K562 (cell line): ENCODE data around the gene DDX54. TPM values are rescaled to one million over a fixed set of nuclear protein-coding genes. Genes with fewer than 3 reads are reported as not detected.

Experiments
- ASH1L ChIP-seq: fragments of 450-650 bp; IDR thresholded peaks from 2 replicates; pipeline ENCODE4 v1.6.1; 2018; ENCODE audit warnings: borderline replicate concordance, mild to moderate bottlenecking, low read depth; ENCODE audit not compliant: partially characterized antibody
- CTBP1 ChIP-seq: fragments of 450-650 bp; IDR thresholded peaks from 2 replicates; pipeline ENCODE4 v1.6.1; 2016; ENCODE audit warnings: borderline replicate concordance
- GATAD2B ChIP-seq: fragments of 450-650 bp; IDR thresholded peaks from 2 replicates; pipeline ENCODE4 v1.6.1; 2017; ENCODE audit warnings: mild to moderate bottlenecking, borderline replicate concordance
- MYC ChIP-seq, 2 experiments: fragments of 250-450 bp in 1 of 2; sonication (Bioruptor Pico) in 1 of 2; IDR thresholded peaks; 2 replicates each; pipeline versions ENCODE4 v1.5.1 to v1.6.1; 2012 to 2021; ENCODE audit warnings: low read depth in 2 of 2, borderline replicate concordance in 1 of 2, improper control_type of control experiment in 1 of 2, low read length in 1 of 2, mild to moderate bottlenecking in 1 of 2, moderate library complexity in 1 of 2
- NELFE ChIP-seq: IDR thresholded peaks from 2 replicates; pipeline ENCODE4 v1.6.1; 2011; ENCODE audit warnings: mild to moderate bottlenecking; ENCODE audit not compliant: insufficient read depth, insufficient read length
- PCBP2 ChIP-seq: fragments of 200-400 bp; formaldehyde crosslinking; IDR thresholded peaks from 2 replicates; pipeline ENCODE4 v1.6.1; 2018; ENCODE audit warnings: low read length, low read depth, mild to moderate bottlenecking, moderate library complexity; ENCODE audit not compliant: poor library complexity, severe bottlenecking
- RCOR1 ChIP-seq, 2 experiments: IDR thresholded peaks; 2 replicates each; pipeline ENCODE4 v1.6.1; 2012; ENCODE audit warnings: low read depth in 2 of 2, low read length in 2 of 2, borderline replicate concordance in 1 of 2, improper control_type of control experiment in 1 of 2
- TCF3 ChIP-seq: sonication (generic); formaldehyde crosslinking; IDR thresholded peaks from 2 replicates; pipeline ENCODE4 v1.4.0; 2020; ENCODE audit warnings: mild to moderate bottlenecking, missing genetic modification reagents
- ZBTB1 ChIP-seq: sonication (generic); formaldehyde crosslinking; IDR thresholded peaks from 2 replicates; pipeline ENCODE4 v1.8.1; 2023; ENCODE audit warnings: missing genetic modification reagents, low read depth, mild to moderate bottlenecking, borderline replicate concordance
- ZNF175 ChIP-seq: fragments of 200-800 bp; sonication (Bioruptor generic); IDR thresholded peaks from 2 replicates; pipeline ENCODE4 v1.6.1; 2016; ENCODE audit warnings: low read depth, mild to moderate bottlenecking, missing genetic modification characterization, missing compliant biosample characterization
- ZNF263 ChIP-seq: sonication (generic); formaldehyde crosslinking; IDR thresholded peaks from 2 replicates; pipeline ENCODE4 v1.8.0; 2022; ENCODE audit warnings: mild to moderate bottlenecking, missing genetic modification reagents, borderline replicate concordance
- ZNF764 ChIP-seq: fragments of 250-450 bp; sonication (Bioruptor Pico); IDR thresholded peaks from 2 replicates; pipeline ENCODE4 v1.4.0; 2020; ENCODE audit warnings: low read depth, mild to moderate bottlenecking, moderate library complexity
- polyA plus RNA-seq, 8 experiments: library from polyadenylated mRNA; depleted of rRNA in 4 of 8; stranded (reverse) in 5 of 8; unstranded in 3 of 8; fragments of >200 nt; fragmentation: Nextera tagmentation in 2 of 8; fragmentation: Illumina TruSeq in 1 of 8; extraction: Ambion mirVana in 2 of 8; extraction: Trizol in 1 of 8; gene quantifications; 2 replicates each; pipeline versions ENCODE4 v1.2.1 to v1.2.3, GENCODE V29; 2011 to 2014; ENCODE audit warnings: inconsistent platforms in 1 of 8, missing spikeins in 1 of 8
- total RNA-seq, 7 experiments: library from RNA; depleted of rRNA in 6 of 7; stranded (reverse); fragments of >200 nt in 6 of 7; fragmentation: Illumina TruSeq in 2 of 7; extraction: Trizol in 2 of 7; gene quantifications; 2 replicates each; pipeline versions ENCODE4 v1.2.1 to v1.2.3, GENCODE V29; 2011 to 2021; ENCODE audit warnings: low replicate concordance in 1 of 7
- TF ChIP-seq, protein P1 (sequence below), 2 experiments: fragments of 200-800 bp in 1 of 2; sonication (Bioruptor generic) in 1 of 2; sonication (generic) in 1 of 2; formaldehyde crosslinking in 1 of 2; IDR thresholded peaks in 1 of 2; conservative IDR thresholded peaks in 1 of 2; 2 replicates each; pipeline versions ENCODE4 v1.5.0 to v1.6.1; 2016 to 2020; ENCODE audit warnings: missing compliant biosample characterization in 1 of 2, missing genetic modification characterization in 1 of 2, missing genetic modification reagents in 1 of 2
- TF ChIP-seq, protein P2 (sequence below): fragments of 250-450 bp; sonication (Bioruptor Pico); IDR thresholded peaks from 2 replicates; pipeline ENCODE4 v1.4.0; 2020; ENCODE audit warnings: mild to moderate bottlenecking, moderate library complexity
- TF ChIP-seq, protein P3 (sequence below), 2 experiments: fragments of 450-650 bp; formaldehyde crosslinking in 1 of 2; IDR thresholded peaks; 2 replicates each; pipeline versions ENCODE4 v1.4.0 to v1.6.1; 2014 to 2020; ENCODE audit warnings: mild to moderate bottlenecking in 2 of 2, borderline replicate concordance in 1 of 2, low read depth in 1 of 2

Gene DDX54
- total and polyA plus RNA-seq, 9 of the 15 experiments (the other 6 are each of a cell fraction or from before 2014, with no cell fraction given), result 1.4 to 135 (median 51.4) TPM

DNA sequence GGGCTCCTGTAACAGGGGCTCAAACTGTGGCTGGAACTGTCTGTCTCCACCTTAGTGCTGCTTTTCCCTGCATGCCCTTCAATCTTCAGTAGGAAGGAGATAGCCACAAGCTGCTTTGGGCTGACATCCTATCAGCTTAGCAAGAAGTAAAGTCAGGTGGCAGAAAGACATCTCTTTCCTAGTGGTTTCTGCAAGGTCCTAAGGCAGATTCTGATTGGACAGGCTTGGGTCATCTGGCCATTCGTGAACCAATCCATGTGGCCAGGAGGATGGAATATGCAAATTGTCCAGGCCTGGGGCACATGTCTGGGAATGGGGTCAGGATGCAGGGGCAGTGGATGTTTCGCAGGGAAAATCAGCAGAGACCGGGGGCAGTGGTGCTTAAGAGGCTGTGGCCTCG, 5.5 kb upstream of the DDX54 start (continued):
- TF ChIP-seq, protein P1, sequence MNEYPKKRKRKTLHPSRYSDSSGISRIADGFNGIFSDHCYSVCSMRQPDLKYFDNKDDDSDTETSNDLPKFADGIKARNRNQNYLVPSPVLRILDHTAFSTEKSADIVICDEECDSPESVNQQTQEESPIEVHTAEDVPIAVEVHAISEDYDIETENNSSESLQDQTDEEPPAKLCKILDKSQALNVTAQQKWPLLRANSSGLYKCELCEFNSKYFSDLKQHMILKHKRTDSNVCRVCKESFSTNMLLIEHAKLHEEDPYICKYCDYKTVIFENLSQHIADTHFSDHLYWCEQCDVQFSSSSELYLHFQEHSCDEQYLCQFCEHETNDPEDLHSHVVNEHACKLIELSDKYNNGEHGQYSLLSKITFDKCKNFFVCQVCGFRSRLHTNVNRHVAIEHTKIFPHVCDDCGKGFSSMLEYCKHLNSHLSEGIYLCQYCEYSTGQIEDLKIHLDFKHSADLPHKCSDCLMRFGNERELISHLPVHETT (CRISPR knock-in tag; conservative IDR thresholded peaks at IDR 0.05 in 1 of 2, IDR thresholded peaks at IDR 0.05 in 1 of 2), result no peak
- TF ChIP-seq GATAD2B (no peak), ZBTB1 (no peak), ZNF764 (CRISPR knock-in tag) (no peak), TCF3 (peak; percentile 57), MYC (IDR thresholded peaks at IDR 0.05; ENCODE audit: low read depth, low read length) (0 out of 2 replicates have a peak, but pooled peaks have one; percentile 44), MYC (CRISPR knock-in tag; IDR thresholded peaks at IDR 0.05; ENCODE audit: borderline replicate concordance, low read depth) (no peak), ZNF175 (CRISPR knock-in tag) (no peak), RCOR1 (IDR thresholded peaks at IDR 0.05; ENCODE audit: borderline replicate concordance in 1 of 2, low read depth in 2 of 2, low read length in 2 of 2) (peak in 1 of 2 experiments; percentile 72; a peak in 1 of 4 replicates), ASH1L (peak; percentile 84), CTBP1 (peak; percentile 41; the same call in 1 of the 2 replicates), ZNF263 (CRISPR knock-in tag) (no peak), PCBP2 (no peak), NELFE (no peak)
- TF ChIP-seq, protein P2, sequence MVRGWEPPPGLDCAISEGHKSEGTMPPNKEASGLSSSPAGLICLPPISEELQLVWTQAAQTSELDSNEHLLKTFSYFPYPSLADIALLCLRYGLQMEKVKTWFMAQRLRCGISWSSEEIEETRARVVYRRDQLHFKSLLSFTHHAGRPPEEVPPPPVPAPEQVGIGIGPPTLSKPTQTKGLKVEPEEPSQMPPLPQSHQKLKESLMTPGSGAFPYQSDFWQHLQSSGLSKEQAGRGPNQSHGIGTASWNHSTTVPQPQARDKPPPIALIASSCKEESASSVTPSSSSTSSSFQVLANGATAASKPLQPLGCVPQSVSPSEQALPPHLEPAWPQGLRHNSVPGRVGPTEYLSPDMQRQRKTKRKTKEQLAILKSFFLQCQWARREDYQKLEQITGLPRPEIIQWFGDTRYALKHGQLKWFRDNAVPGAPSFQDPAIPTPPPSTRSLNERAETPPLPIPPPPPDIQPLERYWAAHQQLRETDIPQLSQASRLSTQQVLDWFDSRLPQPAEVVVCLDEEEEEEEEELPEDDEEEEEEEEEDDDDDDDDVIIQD (CRISPR knock-in tag), result no peak
- TF ChIP-seq, protein P3, sequence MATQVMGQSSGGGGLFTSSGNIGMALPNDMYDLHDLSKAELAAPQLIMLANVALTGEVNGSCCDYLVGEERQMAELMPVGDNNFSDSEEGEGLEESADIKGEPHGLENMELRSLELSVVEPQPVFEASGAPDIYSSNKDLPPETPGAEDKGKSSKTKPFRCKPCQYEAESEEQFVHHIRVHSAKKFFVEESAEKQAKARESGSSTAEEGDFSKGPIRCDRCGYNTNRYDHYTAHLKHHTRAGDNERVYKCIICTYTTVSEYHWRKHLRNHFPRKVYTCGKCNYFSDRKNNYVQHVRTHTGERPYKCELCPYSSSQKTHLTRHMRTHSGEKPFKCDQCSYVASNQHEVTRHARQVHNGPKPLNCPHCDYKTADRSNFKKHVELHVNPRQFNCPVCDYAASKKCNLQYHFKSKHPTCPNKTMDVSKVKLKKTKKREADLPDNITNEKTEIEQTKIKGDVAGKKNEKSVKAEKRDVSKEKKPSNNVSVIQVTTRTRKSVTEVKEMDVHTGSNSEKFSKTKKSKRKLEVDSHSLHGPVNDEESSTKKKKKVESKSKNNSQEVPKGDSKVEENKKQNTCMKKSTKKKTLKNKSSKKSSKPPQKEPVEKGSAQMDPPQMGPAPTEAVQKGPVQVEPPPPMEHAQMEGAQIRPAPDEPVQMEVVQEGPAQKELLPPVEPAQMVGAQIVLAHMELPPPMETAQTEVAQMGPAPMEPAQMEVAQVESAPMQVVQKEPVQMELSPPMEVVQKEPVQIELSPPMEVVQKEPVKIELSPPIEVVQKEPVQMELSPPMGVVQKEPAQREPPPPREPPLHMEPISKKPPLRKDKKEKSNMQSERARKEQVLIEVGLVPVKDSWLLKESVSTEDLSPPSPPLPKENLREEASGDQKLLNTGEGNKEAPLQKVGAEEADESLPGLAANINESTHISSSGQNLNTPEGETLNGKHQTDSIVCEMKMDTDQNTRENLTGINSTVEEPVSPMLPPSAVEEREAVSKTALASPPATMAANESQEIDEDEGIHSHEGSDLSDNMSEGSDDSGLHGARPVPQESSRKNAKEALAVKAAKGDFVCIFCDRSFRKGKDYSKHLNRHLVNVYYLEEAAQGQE (IDR thresholded peaks at IDR 0.05; ENCODE audit: borderline replicate concordance), result peak; percentile 56
- TF ChIP-seq, protein P3 (CRISPR knock-in tag; IDR thresholded peaks at IDR 0.05; ENCODE audit: low read depth), result no peak
